ENCODE measurements around the gene ARHGAP33. TPM values are rescaled to one million over a fixed set of nuclear protein-coding genes. Genes with fewer than 3 reads are reported as not detected.
A peak's percentile ranks its signal among the peaks of the same experiment; 100 is the strongest.

The ARHGAP33 gene
- total and polyA plus RNA-seq, 5 donors, result 1.5 to 11.8 (median 4.3) TPM

- Histone ChIP-seq H3K4me1 (ENCODE audit: control insufficient read depth, insufficient read depth, low read length) (peaks cover 4% of the 10 kb centered on the region), H3K9me3 (ENCODE audit: control insufficient read depth, low read length) (no peaks in the 10 kb centered on the region), H3K4me3 (ENCODE audit: low read length) (no peak overlapping the region), H3K27me3 (ENCODE audit: control insufficient read depth, insufficient read depth) (no peaks in the 10 kb centered on the region), H3K27ac (ENCODE audit: low read length) (no peak overlapping the region)
- intact Hi-C loops (cut with DNase I), result no loop called here
- DNase-seq, result no peak
- WGBS, result 36% methylated on average over 9 of the region's 9 CpGs
- no peak for ATAC-seq
Observed at GRCh38 chr19:35773020-35773806, 2.2 kb upstream of the ARHGAP33 start.

- no peaks in the 10 kb centered on the region for H3K27me3 ChIP-seq (ENCODE audit: control insufficient read depth, insufficient read depth)
- peak in 1 of 3 donors; percentile 51 for DNase-seq
- intact Hi-C loops (cut with DNase I), result no loop called here
- H3K27ac ChIP-seq (ENCODE audit: low read length), result no peak overlapping the region
- peak overlapping the region; percentile 97 for H3K4me3 ChIP-seq (ENCODE audit: low read length)
- WGBS, result 36% methylated on average over 16 of the region's 16 CpGs
- no peak for ATAC-seq
- no peaks in the 10 kb centered on the region for H3K9me3 ChIP-seq (ENCODE audit: control insufficient read depth, low read length)
- H3K4me1 ChIP-seq (ENCODE audit: control insufficient read depth, insufficient read depth, low read length), result peaks cover 4% of the 10 kb centered on the region
Observed at GRCh38 chr19:35774274-35775045, 904 bp upstream of the ARHGAP33 start.

DNA sequence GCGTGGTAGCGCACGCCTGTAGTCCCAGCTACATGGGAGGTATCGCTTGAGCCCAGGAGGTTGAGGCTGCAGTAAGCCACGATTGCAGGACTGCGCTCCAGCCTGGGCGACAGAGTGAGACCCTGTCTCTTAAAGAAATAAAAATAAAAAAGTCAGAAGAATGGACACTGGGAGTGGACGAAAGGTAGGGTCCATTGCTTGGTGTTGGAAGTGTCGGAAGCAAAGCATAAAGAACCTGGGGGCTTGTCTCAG lies 392 bp upstream of the ARHGAP33 start:
- peak overlapping the region; percentile 97 for H3K4me3 ChIP-seq (ENCODE audit: low read length)
- no peaks in the 10 kb centered on the region for H3K9me3 ChIP-seq (ENCODE audit: control insufficient read depth, low read length)
- peak in 1 of 2 donors; percentile 10 for ATAC-seq
- no peak overlapping the region for H3K27ac ChIP-seq (ENCODE audit: low read length)
- DNase-seq, result no peak
- 13% methylated on average over 9 of the region's 9 CpGs for WGBS
- H3K27me3 ChIP-seq (ENCODE audit: control insufficient read depth, insufficient read depth), result no peaks in the 10 kb centered on the region
- H3K4me1 ChIP-seq (ENCODE audit: control insufficient read depth, insufficient read depth, low read length), result peaks cover 4% of the 10 kb centered on the region
- intact Hi-C loops (cut with DNase I), result no loop called here

- Histone ChIP-seq H3K27ac (ENCODE audit: low read length) (no peak overlapping the region), H3K9me3 (ENCODE audit: control insufficient read depth, low read length) (no peaks in the 10 kb centered on the region), H3K27me3 (ENCODE audit: control insufficient read depth, insufficient read depth) (no peaks in the 10 kb centered on the region), H3K4me1 (ENCODE audit: control insufficient read depth, insufficient read depth, low read length) (peaks cover 4% of the 10 kb centered on the region), H3K4me3 (ENCODE audit: low read length) (peak overlapping the region; percentile 97)
- ATAC-seq, result no peak
- 52% methylated on average over 13 of the region's 13 CpGs for WGBS
- peak in 1 of 3 donors; percentile 23 for DNase-seq
- intact Hi-C loops (cut with DNase I), result no loop called here
Observed at GRCh38 chr19:35776102-35776788, 881 bp downstream of the ARHGAP33 start.

- intact Hi-C loops (cut with DNase I), result no loop called here
- H3K4me3 ChIP-seq (ENCODE audit: low read length), result no peak overlapping the region
- DNase-seq (peak in 1 of 3 donors; percentile 45), ATAC-seq (no peak)
- H3K27me3 ChIP-seq (ENCODE audit: control insufficient read depth, insufficient read depth), result no peaks in the 10 kb centered on the region
- H3K27ac ChIP-seq (ENCODE audit: low read length), result no peak overlapping the region
- H3K4me1 ChIP-seq (ENCODE audit: control insufficient read depth, insufficient read depth, low read length), result peaks cover 4% of the 10 kb centered on the region
- H3K9me3 ChIP-seq (ENCODE audit: control insufficient read depth, low read length), result no peaks in the 10 kb centered on the region
- WGBS, result 67% methylated on average over 19 of the region's 19 CpGs
Observed at GRCh38 chr19:35777086-35777841, 1.9 kb downstream of the ARHGAP33 start.

DNA sequence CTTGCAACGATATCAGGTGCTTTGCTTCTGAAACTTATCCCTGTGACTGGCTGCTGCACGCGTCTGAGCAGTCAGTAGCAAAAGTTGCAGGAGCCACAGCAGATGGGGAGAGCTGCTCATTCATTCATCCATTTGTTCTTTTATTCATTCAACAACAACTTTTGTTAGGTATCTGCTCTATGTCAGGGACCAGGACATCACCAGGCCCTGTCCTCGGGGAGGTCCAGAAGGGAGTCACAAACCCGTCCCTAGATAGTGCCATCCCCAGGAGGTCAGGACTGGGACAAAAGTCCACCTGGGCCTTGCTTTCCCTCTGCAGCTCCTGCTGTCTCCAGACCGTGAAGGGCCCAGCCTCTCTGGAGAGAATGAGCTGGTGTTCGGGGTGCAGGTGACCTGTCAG lies 2.6 kb downstream of the ARHGAP33 start:
- intact Hi-C loops (cut with DNase I), result no loop called here
- Histone ChIP-seq H3K27me3 (ENCODE audit: control insufficient read depth, insufficient read depth) (no peaks in the 10 kb centered on the region), H3K9me3 (ENCODE audit: control insufficient read depth, low read length) (no peaks in the 10 kb centered on the region), H3K27ac (ENCODE audit: low read length) (no peak overlapping the region), H3K4me1 (ENCODE audit: control insufficient read depth, insufficient read depth, low read length) (peaks cover 4% of the 10 kb centered on the region), H3K4me3 (ENCODE audit: low read length) (no peak overlapping the region)
- 94% methylated on average over 7 of the region's 7 CpGs for WGBS
- no peak for DNase-seq
- no peak for ATAC-seq

DNA sequence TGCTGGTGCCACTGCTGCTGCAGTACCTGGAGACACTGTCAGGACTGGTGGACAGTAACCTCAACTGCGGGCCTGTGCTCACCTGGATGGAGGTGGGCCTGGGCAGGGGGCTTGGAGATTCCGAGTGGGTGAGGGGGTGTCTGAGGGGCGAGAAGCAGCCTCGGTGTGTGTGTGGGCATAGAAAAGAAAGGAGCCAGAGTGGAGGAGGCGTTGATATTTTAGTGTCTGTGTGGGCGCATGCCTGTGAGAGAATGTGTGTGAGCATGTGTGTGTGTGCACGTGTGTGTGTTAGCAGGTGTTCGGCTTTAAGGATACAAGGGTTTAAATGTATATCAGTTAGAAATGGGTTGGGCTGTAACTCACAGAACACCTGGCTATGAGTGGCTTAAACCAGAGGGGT lies 3.7 kb downstream of the ARHGAP33 start:
- intact Hi-C loops (cut with DNase I), result no loop called here
- H3K9me3 ChIP-seq (ENCODE audit: control insufficient read depth, low read length), result no peaks in the 10 kb centered on the region
- H3K4me3 ChIP-seq (ENCODE audit: low read length), result no peak overlapping the region
- ATAC-seq (no peak), DNase-seq (no peak)
- H3K27me3 ChIP-seq (ENCODE audit: control insufficient read depth, insufficient read depth), result no peaks in the 10 kb centered on the region
- no peak overlapping the region for H3K27ac ChIP-seq (ENCODE audit: low read length)
- WGBS, result 92% methylated on average over 8 of the region's 8 CpGs
- peaks cover 4% of the 10 kb centered on the region for H3K4me1 ChIP-seq (ENCODE audit: control insufficient read depth, insufficient read depth, low read length)

GRCh38 chr19:35780058-35780457 lies 4.7 kb downstream of the ARHGAP33 start:
- no peaks in the 10 kb centered on the region for H3K4me1 ChIP-seq (ENCODE audit: control insufficient read depth, insufficient read depth, low read length)
- ATAC-seq (no peak), DNase-seq (no peak)
- intact Hi-C loops (cut with DNase I), result no loop called here
- WGBS, result 91% methylated on average over 16 of the region's 16 CpGs
- no peaks in the 10 kb centered on the region for H3K9me3 ChIP-seq (ENCODE audit: control insufficient read depth, low read length)
- H3K4me3 ChIP-seq (ENCODE audit: low read length), result no peak overlapping the region
- no peaks in the 10 kb centered on the region for H3K27me3 ChIP-seq (ENCODE audit: control insufficient read depth, insufficient read depth)
- no peak overlapping the region for H3K27ac ChIP-seq (ENCODE audit: low read length)

DNA sequence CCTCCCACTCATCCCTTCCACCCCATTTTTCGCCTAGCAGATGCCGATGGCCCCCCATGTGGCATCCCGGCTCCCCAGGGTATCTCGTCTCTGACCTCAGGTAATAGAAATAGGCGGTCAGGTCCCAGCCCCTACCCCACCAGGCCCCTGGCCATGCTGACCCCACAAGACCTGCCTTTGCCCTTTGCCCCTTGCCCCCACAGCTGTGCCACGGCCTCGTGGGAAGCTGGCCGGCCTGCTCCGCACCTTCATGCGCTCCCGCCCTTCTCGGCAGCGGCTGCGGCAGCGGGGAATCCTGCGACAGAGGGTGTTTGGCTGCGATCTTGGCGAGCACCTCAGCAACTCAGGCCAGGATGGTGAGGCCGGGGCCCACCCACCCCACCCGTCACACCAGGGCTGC lies 5.4 kb downstream of the ARHGAP33 start:
- no peaks in the 10 kb centered on the region for H3K9me3 ChIP-seq (ENCODE audit: control insufficient read depth, low read length)

GRCh38 chr19:35781650-35782049 lies 6.3 kb downstream of the ARHGAP33 start:
- no peak overlapping the region for H3K4me3 ChIP-seq (ENCODE audit: low read length)
- no peaks in the 10 kb centered on the region for H3K27me3 ChIP-seq (ENCODE audit: control insufficient read depth, insufficient read depth)
- no peak for DNase-seq
- no peak for ATAC-seq
- no peaks in the 10 kb centered on the region for H3K4me1 ChIP-seq (ENCODE audit: control insufficient read depth, insufficient read depth, low read length)
- 73% methylated on average over 9 of the region's 9 CpGs for WGBS
- intact Hi-C loops (cut with DNase I), result no loop called here
- no peak overlapping the region for H3K27ac ChIP-seq (ENCODE audit: low read length)
- H3K9me3 ChIP-seq (ENCODE audit: control insufficient read depth, low read length), result no peaks in the 10 kb centered on the region

More for the DNA sequence above, 5.4 kb downstream of the ARHGAP33 start:
- Histone ChIP-seq H3K4me3 (ENCODE audit: low read length) (no peak overlapping the region), H3K27ac (ENCODE audit: low read length) (no peak overlapping the region), H3K4me1 (ENCODE audit: control insufficient read depth, insufficient read depth, low read length) (no peaks in the 10 kb centered on the region), H3K27me3 (ENCODE audit: control insufficient read depth, insufficient read depth) (no peaks in the 10 kb centered on the region)
- ATAC-seq (no peak), DNase-seq (no peak)
- intact Hi-C loops (cut with DNase I), result no loop called here
- WGBS, result 96% methylated on average over 20 of the region's 20 CpGs
